Stomach (tissue), 4 donors: ENCODE data around the gene RBMX2.

Experiments used
- CTCF ChIP-seq, 7 experiments: fragments of 450-650 bp in 4 of 7; fragments of 200-600 bp in 3 of 7; sonication (generic) in 3 of 7; IDR thresholded peaks; one replicate each; pipeline ENCODE4 v1.5.1; 2016 to 2019; ENCODE audit warnings: antibody characterized with exemption in 7 of 7, control low read depth in 2 of 7, mild to moderate bottlenecking in 1 of 7
- POLR2A ChIP-seq, 4 donors: fragments of 450-650 bp; IDR thresholded peaks; one replicate each; pipeline ENCODE4 v1.6.1; 2016; ENCODE audit warnings: antibody characterized with exemption in 4 of 4, control low read depth in 2 of 4, mild to moderate bottlenecking in 1 of 4, moderate library complexity in 1 of 4
- POLR2AphosphoS5 ChIP-seq, 3 donors: sonication (generic); formaldehyde crosslinking; IDR thresholded peaks; one replicate each; pipeline ENCODE4 v1.6.1; 2016; ENCODE audit warnings: antibody characterized with exemption in 3 of 3

- no peak for TF ChIP-seq POLR2A (IDR thresholded peaks at IDR 0.05)
- no peak for TF ChIP-seq CTCF (IDR thresholded peaks at IDR 0.05)
- TF ChIP-seq POLR2AphosphoS5 (IDR thresholded peaks at IDR 0.05) = no peak
These were observed 16.3 kb upstream of the RBMX2 start, which contains the start of gene GPR119 for GRCh38 chrX:130385520-130385919.
